Ovary (tissue), 3 donors: Measurements from ENCODE around the gene XRCC3.

ENCODE experiments used
- POLR2A ChIP-seq: fragments of 450-650 bp; IDR thresholded peaks from one replicate; pipeline ENCODE4 v1.6.1; 2017; ENCODE audit warnings: antibody characterized with exemption, mild to moderate bottlenecking, moderate library complexity
- TF ChIP-seq, protein P1 (sequence below), 3 donors: fragments of 450-650 bp in 2 of 3; fragments of 200-600 bp in 1 of 3; IDR thresholded peaks; one replicate each; pipeline versions ENCODE4 v1.5.1 to v1.8.0; 2016 to 2022; ENCODE audit warnings: antibody characterized with exemption in 3 of 3, mild to moderate bottlenecking in 1 of 3
- donor health status: DM: no; HTN: no; CAD: no.

GRCh38 chr14:103716899-103717411 lies 1.7 kb upstream of the XRCC3 start:
- TF ChIP-seq, protein P1, sequence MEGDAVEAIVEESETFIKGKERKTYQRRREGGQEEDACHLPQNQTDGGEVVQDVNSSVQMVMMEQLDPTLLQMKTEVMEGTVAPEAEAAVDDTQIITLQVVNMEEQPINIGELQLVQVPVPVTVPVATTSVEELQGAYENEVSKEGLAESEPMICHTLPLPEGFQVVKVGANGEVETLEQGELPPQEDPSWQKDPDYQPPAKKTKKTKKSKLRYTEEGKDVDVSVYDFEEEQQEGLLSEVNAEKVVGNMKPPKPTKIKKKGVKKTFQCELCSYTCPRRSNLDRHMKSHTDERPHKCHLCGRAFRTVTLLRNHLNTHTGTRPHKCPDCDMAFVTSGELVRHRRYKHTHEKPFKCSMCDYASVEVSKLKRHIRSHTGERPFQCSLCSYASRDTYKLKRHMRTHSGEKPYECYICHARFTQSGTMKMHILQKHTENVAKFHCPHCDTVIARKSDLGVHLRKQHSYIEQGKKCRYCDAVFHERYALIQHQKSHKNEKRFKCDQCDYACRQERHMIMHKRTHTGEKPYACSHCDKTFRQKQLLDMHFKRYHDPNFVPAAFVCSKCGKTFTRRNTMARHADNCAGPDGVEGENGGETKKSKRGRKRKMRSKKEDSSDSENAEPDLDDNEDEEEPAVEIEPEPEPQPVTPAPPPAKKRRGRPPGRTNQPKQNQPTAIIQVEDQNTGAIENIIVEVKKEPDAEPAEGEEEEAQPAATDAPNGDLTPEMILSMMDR (IDR thresholded peaks at IDR 0.05), result no peak
- TF ChIP-seq POLR2A, result no peak
